WTC11 (cell line): Measurements from ENCODE around the gene KCNK3.
"Not testable (repeated sequence)": the region's sequence is repeated elsewhere in the genome, so short reads cannot be mapped to it uniquely, and the experiment has no call there.

ENCODE experiments used
- ARID4B ChIP-seq: sonication (generic); formaldehyde crosslinking; IDR thresholded peaks from 2 replicates; pipeline ENCODE4 v1.8.0; 2023; ENCODE audit warnings: missing genetic modification reagents, mild to moderate bottlenecking, borderline replicate concordance
- CREB1 ChIP-seq: sonication (generic); formaldehyde crosslinking; IDR thresholded peaks from 2 replicates; pipeline ENCODE4 v1.8.0; 2023; ENCODE audit warnings: mild to moderate bottlenecking, missing genetic modification reagents
- CTCF ChIP-seq: fragments of 200-600 bp; IDR thresholded peaks from 2 replicates; pipeline ENCODE4 v1.8.0; 2022; ENCODE audit warnings: antibody characterized with exemption
- ELF4 ChIP-seq: sonication (generic); formaldehyde crosslinking; IDR thresholded peaks from 2 replicates; pipeline ENCODE4 v1.8.1; 2022; ENCODE audit warnings: low read depth, mild to moderate bottlenecking, moderate library complexity, missing genetic modification reagents
- MAX ChIP-seq: sonication (generic); formaldehyde crosslinking; IDR thresholded peaks from 2 replicates; pipeline ENCODE4 v1.8.0; 2022; ENCODE audit warnings: mild to moderate bottlenecking, missing genetic modification reagents
- SOX15 ChIP-seq: fragments of 250-450 bp; sonication (Bioruptor Pico); IDR thresholded peaks from 2 replicates; pipeline ENCODE4 v1.9.0; 2021; ENCODE audit warnings: mild to moderate bottlenecking
- TCF7 ChIP-seq: sonication (generic); formaldehyde crosslinking; IDR thresholded peaks from 2 replicates; pipeline ENCODE4 v1.8.0; 2022; ENCODE audit warnings: mild to moderate bottlenecking, low read depth, missing genetic modification reagents, moderate library complexity
- ZNF317 ChIP-seq: sonication (generic); formaldehyde crosslinking; IDR thresholded peaks from 2 replicates; pipeline ENCODE4 v1.8.1; 2023; ENCODE audit warnings: low read depth, mild to moderate bottlenecking, moderate library complexity, missing genetic modification reagents, borderline replicate concordance
- ZNF425 ChIP-seq: fragments of 250-450 bp; sonication (Bioruptor Pico); conservative IDR thresholded peaks from 2 replicates; pipeline ENCODE4 v1.9.0; 2021; ENCODE audit warnings: mild to moderate bottlenecking
- TF ChIP-seq, protein P1 (sequence below): sonication (generic); formaldehyde crosslinking; IDR thresholded peaks from 2 replicates; pipeline ENCODE4 v1.8.0; 2022; ENCODE audit warnings: mild to moderate bottlenecking, missing genetic modification reagents
- TF ChIP-seq, protein P2 (sequence below): sonication (generic); formaldehyde crosslinking; IDR thresholded peaks from 2 replicates; pipeline ENCODE4 v1.8.0; 2022; ENCODE audit warnings: mild to moderate bottlenecking, missing genetic modification reagents

DNA sequence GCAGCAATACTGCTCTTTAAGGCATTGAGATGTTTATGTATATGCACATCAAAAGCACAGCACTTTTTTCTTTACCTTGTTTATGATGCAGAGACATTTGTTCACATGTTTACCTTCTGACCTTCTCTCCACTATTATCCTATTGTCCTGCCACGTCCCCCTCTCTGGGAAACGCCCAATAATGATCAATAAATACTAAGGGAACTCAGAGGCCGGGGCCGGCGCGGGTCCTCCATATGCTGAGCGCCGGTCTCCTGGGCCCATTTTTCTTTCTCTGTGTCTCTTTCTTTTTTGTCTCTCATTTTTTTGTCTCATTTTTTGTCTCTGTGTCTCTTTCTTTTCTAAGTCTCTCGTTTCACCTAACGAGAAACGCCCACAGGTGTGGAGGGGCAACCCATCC is 57.9 kb downstream of the KCNK3 start:
- not testable (repeated sequence) for TF ChIP-seq TCF7 (CRISPR knock-in tag); MAX (CRISPR knock-in tag); CREB1 (CRISPR knock-in tag); ARID4B (CRISPR knock-in tag); ZNF317 (CRISPR knock-in tag); CTCF; ZNF425 (CRISPR knock-in tag); SOX15 (CRISPR knock-in tag); ELF4
- TF ChIP-seq, protein P1, sequence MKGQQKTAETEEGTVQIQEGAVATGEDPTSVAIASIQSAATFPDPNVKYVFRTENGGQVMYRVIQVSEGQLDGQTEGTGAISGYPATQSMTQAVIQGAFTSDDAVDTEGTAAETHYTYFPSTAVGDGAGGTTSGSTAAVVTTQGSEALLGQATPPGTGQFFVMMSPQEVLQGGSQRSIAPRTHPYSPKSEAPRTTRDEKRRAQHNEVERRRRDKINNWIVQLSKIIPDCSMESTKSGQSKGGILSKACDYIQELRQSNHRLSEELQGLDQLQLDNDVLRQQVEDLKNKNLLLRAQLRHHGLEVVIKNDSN (CRISPR knock-in tag): not testable (repeated sequence)
- TF ChIP-seq, protein P2, sequence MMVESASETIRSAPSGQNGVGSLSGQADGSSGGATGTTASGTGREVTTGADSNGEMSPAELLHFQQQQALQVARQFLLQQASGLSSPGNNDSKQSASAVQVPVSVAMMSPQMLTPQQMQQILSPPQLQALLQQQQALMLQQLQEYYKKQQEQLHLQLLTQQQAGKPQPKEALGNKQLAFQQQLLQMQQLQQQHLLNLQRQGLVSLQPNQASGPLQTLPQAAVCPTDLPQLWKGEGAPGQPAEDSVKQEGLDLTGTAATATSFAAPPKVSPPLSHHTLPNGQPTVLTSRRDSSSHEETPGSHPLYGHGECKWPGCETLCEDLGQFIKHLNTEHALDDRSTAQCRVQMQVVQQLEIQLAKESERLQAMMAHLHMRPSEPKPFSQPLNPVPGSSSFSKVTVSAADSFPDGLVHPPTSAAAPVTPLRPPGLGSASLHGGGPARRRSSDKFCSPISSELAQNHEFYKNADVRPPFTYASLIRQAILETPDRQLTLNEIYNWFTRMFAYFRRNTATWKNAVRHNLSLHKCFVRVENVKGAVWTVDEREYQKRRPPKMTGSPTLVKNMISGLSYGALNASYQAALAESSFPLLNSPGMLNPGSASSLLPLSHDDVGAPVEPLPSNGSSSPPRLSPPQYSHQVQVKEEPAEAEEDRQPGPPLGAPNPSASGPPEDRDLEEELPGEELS (CRISPR knock-in tag): not testable (repeated sequence)
